C1 segment of cervical spinal cord (tissue), 14 donors: ENCODE data around the gene SOBP.
"Not testable (repeated sequence)": the region's sequence is repeated elsewhere in the genome, so short reads cannot be mapped to it uniquely, and the experiment has no call there.

Experiments
- DNase-seq, 14 donors: peaks; one replicate each; lab custom pipeline; 2025; lab: John Stamatoyannopoulos, UW

Gene SOBP, protein sequence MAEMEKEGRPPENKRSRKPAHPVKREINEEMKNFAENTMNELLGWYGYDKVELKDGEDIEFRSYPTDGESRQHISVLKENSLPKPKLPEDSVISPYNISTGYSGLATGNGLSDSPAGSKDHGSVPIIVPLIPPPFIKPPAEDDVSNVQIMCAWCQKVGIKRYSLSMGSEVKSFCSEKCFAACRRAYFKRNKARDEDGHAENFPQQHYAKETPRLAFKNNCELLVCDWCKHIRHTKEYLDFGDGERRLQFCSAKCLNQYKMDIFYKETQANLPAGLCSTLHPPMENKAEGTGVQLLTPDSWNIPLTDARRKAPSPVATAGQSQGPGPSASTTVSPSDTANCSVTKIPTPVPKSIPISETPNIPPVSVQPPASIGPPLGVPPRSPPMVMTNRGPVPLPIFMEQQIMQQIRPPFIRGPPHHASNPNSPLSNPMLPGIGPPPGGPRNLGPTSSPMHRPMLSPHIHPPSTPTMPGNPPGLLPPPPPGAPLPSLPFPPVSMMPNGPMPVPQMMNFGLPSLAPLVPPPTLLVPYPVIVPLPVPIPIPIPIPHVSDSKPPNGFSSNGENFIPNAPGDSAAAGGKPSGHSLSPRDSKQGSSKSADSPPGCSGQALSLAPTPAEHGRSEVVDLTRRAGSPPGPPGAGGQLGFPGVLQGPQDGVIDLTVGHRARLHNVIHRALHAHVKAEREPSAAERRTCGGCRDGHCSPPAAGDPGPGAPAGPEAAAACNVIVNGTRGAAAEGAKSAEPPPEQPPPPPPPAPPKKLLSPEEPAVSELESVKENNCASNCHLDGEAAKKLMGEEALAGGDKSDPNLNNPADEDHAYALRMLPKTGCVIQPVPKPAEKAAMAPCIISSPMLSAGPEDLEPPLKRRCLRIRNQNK

DNA sequence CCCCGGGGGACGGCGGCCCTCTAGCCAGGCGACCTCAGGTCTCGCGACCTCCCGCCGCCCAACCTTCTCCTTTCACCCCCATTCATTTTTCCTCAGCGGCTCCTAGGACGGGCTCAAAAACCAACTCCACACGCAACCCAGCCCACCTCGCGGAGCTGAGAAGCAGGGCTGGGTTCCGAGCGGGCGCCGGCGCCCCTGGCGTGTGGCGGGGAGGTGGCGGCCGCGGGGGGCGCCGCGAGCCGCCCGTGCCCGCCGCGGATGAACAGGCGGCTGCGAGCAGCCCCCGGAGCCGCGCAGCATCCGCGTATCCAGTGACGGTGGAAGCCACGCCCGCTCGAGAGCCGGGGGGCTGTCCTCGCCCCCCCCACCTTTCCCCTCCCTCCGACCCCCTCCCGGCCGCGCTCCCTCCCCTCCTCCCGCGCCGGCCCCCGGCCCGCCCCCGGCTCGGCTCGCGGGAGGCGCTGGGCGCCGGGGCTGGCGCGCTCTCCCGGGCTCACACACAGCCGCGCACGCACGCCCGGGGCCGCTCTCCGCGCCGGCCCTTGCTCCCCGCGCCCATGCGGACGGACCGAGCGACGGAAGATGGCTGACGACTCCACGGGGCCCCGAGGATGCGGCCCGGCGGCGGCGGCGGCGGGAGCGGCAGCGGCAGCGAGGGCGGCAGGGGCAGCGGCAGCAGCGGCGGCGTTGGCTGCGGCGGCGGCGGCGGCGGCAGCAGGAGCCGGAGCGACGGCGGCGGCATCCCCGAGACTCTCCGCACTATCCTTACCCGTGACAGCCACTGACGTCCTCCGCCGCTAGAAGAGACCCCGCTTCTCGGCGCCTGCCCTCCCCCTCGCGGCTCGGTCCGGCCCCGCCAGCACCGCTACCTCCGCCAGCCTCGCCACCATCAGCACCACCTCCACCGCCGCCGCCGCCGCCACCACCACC lies at the start of gene SOBP:
Gene SOBP, plus strand, starts transcription at position 482 of the 930 bp plus-strand sequence. CDS start 500 bp downstream, outside the sequence.
- peak in 12 of 14 donors; percentile 9 to 76 (median 66) for DNase-seq

DNA sequence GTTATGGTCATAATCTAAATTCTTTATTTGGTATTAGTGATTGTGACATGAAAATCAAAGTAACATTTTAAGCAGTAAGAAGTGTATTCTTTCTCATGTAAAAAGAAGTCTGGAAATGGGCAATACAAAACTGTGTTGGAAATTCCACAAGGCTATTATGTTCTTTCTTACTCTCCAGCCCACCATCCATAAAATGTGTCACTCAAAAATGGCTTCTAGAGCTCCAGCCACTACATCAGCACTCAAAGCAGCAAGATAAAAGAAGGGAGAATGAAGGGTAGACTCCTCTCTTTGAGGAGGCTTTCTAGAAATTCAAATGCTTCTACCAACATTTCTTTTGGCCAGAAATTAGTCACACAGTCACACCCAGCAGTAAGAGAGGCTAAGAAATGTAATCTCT lies 49.0 kb upstream of the SOBP start:
- DNase-seq = no peak

DNA sequence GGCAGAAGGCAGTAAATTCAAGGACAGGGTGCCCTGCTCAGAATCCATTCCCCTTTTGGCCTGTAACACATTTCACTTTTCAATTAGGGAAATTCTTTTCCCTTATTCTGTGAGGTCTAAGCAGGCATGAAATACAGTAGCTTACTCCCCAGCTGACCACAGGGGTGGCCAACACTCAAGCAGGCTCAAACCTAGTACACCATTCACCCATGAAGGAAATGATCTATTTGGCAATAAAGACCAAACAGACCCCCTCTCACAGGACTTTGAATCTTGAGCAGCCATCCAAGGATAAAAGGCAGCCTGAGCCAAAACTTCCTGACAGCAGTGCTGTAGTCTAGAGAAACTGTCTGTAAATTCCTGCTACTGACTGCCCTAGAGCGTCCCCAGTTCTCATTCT lies 48.2 kb upstream of the SOBP start:
- no peak for DNase-seq

GRCh38 chr6:107442938-107443607 lies 46.8 kb upstream of the SOBP start:
- no peak for DNase-seq

- DNase-seq = no peak
Measured at GRCh38 chr6:107443608-107444267, 46.2 kb upstream of the SOBP start.

- no peak for DNase-seq
Measured at GRCh38 chr6:107444277-107444676, 45.6 kb upstream of the SOBP start.

DNA sequence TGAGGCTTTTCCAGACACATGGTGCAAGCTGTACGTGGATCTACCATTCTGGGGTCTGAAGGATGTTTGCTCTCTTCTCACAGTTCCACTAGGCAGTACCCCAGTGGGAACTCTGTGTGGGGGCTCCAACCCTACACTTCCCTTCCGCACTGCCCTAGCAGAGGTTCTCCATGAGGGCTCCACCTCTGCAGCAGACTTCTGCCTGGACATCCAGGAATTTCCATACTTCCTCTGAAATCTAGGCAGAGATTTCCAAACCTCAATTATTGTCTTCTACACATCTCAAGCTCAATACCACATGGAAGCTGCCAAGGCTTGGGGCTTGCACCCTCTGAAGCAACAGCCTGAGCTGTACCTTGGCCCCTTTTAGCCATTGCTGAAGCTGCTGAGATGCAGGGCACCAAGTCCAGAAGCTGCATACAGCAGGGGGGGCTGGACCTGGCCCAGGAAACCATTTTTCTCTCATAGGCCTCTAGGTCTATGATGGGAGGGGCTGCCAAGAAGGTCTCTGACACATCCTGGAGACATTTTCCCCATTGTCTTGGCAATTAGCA lies 42.2 kb upstream of the SOBP start:
- no peak for DNase-seq

DNA sequence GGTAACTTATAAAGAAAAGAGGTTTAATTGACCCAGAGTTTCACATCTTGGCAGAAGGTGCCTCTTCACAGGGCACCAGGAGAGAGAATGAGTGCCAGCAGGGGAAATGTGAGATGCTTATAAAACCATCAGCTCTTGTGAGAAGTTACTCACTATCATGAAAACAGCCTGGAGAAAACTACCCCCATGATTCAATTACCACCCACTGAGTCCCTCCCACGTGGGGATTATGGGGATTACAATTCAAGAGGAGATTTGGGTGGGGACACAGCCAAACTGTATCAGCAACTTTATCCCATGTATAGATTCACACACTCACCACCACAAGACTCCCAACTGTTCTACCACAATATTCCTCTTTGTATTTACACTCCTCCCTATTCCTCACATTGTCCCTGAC lies 41.1 kb upstream of the SOBP start:
- no peak for DNase-seq

- peak in 1 of 14 donors; percentile 23 for DNase-seq
Measured at GRCh38 chr6:107458672-107459282, 31.1 kb upstream of the SOBP start.

DNA sequence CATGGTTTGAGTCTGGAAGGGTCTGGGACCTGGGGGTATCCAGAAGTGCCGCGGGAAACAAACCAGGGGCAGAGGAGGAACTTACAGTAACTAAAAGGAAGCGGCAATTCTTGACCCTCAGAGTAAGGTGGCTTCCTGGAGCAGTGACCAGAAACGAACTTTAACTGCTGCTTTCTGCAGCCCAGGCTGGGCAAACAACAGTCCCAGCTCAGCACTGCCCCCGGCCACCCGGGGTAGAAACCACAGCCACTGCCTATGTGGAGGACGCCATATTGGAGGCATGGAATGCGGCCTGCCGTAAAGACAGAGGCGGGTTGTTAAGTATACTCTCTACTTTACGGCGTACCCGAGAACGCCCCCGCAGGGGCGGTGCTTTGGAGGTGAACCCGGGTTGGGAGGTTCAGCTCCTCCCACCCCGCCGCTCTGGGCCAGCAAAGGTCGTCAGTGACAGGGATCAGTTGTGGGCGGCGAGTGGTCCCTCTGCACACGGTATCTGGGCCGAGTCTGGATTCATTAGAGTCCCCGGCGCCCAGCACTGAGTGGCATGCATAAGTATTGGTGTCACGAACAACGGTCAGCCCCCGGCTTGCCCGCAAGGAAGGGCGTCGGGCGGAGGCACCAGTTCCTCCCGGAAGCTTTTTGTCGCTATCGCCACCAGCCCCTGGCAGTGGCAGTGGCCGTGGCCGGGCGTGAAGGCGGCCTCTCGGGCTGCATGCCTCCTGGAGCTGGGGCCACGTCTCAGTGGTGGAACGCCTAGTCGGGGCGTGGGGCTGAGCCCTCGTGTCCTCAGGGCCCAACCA lies 30.4 kb upstream of the SOBP start, which contains the start of gene PDSS2:
Gene PDSS2, minus strand, starts transcription at position 282 of the 800 bp plus-strand sequence. Its CDS starts 279 bp downstream, at position 3.
- DNase-seq = peak; percentile 74 to 96 (median 92)

DNA sequence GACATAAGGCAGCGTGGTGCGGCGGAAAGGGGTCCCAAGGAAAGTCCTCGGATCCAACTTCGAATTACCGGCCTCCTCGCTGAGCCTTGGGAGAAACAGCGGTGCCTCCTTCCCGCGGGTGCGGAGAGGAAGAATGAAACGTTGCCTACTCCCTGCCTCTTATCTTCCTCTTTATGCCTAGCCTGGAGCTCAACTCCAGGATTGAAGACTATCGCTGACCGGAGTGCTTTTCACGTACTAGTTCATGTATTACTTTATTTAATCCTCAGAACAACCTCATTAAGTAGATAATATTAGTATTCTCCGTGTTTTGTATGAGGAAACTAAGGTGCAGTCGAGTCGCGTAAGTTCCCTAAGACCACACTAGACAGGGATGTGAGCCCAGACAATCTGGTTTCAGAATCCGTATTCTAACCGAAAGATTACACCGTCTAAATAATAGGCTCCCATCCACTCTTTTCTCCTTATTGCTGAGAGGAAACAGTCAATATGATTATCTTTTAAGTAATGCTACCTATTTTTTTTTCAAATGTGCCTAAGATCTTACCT lies 29.8 kb upstream of the SOBP start:
- DNase-seq = peak in 2 of 14 donors; percentile 45 to 57

GRCh38 chr6:107466062-107466461 lies 23.9 kb upstream of the SOBP start:
- DNase-seq = no peak

DNA sequence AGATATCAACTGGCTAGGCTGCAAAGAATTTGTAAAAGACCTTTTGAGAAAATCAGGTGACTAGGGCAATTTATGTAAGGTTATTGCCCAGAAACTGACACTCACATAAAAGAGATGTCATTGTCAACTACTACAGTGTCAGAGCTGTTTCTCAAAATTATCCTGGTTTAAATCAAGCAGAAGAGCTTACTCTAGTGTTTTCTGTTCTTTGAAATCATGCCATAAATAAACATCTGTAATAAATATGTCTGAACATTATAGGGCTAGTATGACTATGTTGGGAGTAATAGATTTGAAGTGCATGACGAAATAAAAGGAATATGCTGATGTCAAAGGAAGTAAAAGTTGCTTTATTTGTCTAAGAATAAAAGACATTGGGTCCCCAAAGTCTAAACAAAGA lies 19.6 kb upstream of the SOBP start:
- DNase-seq = no peak

DNA sequence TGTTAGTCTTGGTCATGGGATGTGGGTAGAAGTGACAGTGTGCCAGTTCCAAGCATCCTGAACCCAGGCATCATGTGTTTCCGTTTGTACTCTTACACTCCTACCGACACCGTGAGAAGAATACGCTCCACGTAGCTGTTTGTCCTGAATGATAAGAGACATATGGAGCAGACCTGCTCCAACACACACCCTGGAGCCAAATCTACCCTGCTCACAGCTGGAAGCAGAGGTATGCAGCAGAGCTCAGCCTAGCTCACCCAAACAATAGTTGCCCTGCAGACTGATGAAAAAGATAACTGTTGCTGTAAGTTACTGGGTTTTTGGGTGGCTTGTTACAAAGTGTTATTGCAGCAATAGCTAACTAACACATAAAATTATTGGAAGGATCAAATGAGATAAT lies 16.3 kb upstream of the SOBP start:
- DNase-seq = no peak

GRCh38 chr6:107475360-107475759 lies 14.6 kb upstream of the SOBP start:
- DNase-seq = not testable (repeated sequence)

GRCh38 chr6:107475826-107476225 lies 14.1 kb upstream of the SOBP start:
- not testable (repeated sequence) for DNase-seq

DNA sequence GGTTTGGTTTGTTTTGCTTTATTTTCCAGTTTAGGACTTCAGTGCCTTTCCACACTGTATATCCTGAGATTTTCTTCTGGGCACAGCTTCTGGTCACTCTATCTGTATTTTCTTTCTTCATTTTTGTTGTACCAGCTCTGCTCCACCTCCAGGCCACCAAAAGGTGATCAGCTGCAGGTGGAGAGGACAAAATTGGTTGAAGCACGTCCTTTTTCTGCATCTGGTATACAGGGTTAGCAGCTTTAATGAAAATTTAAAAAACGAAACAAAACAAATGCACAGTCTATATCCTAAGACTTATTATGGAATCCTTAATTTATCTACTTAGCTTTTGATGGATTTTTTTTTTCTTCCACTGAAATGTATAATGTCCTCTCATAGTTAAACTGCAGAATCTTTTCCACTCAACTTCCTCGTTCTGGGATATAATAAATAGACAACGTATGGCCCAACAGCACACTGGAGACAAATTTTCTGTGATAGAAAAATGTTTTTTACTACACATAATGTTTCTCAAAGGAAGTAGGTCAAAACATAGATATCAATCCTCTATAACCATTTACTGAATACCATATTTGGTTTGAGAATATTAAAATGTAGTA lies 10.7 kb upstream of the SOBP start:
- no peak for DNase-seq

GRCh38 chr6:107485157-107485556 lies 4.8 kb upstream of the SOBP start:
- no peak for DNase-seq
